ENCODE results near the gene RIT2. TPM values are rescaled to one million over a fixed set of nuclear protein-coding genes. Genes with fewer than 3 reads are reported as not detected.
"Not testable (repeated sequence)": the region's sequence is repeated elsewhere in the genome, so short reads cannot be mapped to it uniquely, and the experiment has no call there.

The RIT2 gene
- total RNA-seq, 1 donor from 2014 or later = 21.8 TPM

DNA sequence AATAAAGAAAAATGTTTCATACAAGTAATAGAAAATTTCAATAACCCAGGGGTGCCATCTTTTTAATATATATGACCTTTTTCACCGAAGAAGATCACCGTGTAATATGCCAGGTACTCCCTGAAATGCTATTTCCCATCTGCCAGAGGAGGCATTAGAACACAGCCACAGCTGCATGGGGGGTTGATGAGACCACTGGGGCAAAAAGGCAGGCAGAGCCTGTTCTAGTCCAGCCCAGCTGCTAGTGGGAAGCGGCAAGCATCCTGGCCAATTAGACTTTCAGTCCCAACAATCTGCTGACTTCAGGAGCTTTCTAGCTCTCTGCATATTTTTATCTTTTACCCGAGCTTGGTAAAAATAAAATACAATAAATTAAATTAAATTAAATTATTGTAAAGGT is 362.6 kb downstream of the RIT2 start:
- DNase-seq = no peak

DNA sequence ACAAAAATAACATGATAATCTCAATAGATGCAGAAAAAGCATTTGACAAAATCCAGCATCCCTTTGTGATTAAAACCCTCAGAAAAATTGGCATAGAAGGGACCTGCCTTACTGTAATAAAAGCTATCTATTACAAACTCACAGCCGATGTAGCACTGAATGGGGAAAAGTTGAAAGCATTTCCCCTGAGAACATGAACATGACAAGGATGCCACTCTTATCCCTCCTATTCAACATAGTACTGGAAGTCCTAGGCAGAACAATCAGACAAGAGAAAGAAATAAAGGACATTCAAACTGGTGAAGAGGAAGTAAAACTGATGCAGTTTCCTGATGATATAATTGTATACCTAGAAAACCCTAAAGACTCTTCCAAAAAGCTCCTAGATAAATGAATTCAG is 368.7 kb downstream of the RIT2 start:
- no peak for DNase-seq

DNA sequence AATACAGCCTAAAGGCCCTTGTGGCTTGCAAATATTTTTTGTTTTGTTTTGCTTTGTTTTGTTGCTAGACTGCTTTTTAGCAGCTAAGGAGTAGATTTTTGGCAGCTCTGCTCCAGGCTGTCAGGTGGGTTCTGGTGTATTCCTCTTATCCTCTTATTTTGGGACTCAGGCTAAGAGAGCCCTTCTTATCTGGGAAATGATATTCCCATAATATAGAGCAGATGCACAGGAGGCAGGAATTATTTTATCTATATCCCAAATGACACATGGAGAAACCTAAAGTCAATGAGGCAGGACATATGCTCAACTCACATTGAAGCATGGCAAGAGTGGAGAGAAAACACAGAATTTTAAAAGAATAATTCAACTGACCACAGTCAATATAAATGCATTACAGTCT is 369.6 kb downstream of the RIT2 start:
- no peak for DNase-seq

DNA sequence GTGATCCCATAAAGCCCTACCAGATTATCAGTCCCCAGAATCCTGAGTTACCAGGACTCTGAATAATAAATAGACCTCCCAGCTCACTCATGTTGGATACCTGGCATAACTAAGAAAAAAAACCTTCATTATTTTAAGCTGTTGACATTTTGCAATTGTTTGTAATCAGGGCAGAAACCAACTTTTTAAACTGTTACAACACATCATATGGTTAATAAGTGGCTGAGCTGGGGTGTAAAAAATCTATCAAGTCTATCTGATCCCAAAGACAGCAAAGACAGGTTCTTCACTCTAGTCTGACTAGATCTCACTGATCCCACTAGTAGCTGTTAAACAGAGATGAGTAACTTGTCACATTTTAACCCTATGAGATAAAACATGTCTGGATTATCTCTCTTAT is 370.3 kb downstream of the RIT2 start:
- DNase-seq = no peak

DNA sequence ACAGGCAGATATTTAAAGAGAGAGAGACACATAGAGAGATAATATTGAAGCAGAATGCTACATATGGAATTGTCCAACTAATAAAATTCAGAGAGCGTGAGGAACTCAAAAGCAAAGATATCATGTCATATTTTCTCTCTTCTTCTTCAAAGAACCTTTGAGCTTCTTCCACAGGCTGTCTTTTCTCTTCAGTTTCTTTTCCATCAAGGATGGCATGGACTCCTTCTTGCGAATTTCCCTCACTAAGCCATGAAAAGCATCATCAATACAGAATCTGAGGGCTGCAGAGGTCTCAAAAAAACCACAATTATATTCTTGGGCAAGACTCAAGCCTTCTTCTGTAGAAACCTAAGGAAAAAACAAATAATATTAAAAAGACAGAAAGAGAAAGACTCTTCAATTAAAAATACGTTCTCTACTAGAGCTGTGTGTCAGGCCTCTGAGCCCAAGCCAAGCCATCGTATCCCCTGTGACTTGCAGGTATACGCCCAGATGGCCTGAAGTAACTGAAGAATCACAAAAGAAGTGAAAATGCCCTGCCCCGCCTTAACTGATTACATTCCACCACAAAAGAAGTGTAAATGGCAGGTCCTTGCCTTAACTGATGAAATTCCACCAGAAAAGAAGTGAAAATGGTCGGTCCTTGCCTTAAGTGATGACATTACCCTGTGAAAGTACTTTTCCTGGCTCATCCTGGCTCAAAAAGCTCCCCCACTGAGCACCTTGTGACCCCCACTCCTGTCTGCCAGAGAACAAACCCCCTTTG is 371.9 kb downstream of the RIT2 start:
- DNase-seq = no peak

DNA sequence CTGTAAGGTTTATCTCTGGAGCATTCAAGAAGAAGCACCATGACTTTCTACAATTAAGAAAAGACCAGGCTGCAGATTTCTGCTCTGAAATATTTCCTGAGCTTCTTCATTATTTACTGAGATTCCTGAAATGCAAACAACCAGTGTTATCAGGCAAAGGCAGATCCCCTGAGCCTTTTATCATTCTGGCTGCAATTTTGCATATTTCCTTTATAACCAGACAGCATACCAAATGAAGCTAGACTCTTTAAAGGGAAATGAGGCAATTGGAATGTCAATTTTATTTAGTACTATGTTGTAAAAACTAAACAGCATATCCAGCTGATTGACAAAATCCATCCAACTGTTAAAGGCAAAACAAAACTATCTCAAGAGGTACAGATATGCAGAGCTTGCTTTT is 372.5 kb downstream of the RIT2 start:
- DNase-seq = no peak

DNA sequence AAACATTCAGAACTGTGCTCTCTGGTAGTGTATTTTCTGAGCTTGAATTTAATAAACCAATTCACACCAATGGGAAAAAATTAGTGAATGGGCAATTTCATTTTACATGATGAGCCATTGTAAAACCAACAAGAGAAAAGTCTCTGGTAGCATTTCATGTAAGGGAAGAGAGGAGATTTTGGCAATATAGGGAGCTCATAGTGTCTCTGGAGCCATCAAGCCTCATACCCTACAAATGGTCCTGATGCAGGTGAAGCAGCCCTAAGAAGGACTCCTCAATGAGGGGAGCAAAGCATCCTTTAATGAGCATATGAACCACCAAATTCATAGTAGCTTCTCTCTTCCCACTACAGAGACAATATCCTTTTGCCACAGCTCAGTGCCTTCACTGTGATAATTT is 373.0 kb downstream of the RIT2 start:
- DNase-seq = no peak

DNA sequence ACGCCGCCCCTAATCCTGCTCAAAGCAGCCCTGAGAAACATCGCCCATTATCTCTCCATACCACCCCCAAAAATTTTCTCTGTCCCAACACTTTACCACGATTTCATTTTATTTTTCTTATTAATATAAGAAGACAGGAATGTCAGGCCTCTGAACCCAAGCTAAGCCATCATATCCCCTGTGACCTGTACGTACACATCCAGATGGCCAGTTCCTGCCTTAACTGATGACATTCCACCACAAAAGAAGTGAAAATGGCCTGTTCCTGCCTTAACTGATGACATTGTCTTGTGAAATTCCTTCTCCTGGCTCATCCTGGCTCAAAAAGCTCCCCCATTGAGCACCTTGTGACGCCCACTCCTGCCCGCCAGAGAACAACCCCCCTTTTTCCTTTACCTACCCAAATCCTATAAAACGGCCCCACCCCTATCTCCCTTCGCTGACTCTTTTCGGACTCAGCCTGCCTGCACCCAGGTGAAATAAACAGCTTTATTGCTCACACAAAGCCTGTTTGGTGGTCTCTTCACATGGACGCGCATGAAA is 373.6 kb downstream of the RIT2 start:
- DNase-seq = not testable (repeated sequence)

DNA sequence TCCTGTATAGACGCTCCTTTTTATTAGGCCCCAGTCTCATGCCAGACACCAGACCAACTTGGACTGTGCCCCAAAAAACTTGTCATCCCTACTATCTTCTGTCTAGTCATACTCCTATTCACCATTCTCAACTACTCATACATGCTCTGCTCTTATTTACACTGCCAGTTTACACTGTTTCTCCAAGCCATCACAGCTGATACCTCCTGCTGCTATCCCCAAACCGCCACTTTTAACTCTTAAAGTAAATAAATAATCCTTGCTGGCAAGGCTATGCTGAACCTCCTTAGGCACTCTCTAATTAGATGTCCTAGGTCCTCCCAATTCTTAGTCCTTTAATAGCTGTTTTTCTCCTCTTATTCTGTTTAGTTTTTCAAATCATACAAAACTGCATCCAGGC is 374.2 kb downstream of the RIT2 start:
- not testable (repeated sequence) for DNase-seq

DNA sequence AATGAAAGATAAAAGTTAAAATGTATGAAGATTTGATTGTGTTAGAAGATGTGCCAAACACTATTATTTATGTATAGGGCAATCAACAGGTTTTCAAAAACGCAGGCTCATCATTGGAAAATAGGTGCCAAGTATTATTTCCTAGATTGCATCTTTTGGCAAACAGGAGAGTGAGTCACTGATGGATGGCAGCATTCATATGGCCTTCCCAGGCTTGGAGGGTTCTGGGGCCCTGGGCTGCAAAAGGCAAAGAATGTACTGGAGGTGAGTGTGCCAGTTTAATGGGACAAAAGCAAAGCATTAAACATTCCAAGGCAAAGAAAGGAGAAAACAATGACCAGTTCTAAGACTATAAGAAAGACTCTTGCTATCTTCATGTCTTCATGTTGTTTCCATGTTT is 379.4 kb downstream of the RIT2 start:
- DNase-seq = no peak

DNA sequence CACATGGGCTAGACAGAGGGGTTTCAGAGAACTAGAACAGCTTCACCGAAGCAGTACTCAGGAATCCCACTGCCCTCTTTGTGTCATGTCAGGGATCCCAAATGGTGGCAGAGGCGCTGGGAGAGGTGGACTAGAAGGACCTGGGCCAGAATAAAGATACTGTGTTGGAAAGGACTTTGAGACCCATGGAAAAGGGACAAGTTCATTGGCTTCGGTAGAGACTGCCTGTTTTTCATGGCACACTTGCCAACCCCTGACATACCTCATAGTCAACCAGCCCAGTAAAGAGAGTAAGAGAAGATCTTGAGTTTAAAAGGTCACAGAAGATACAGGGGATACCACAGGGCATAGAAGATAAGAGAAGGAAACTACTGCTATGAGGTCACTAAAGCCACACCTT is 381.0 kb downstream of the RIT2 start:
- DNase-seq = no peak

DNA sequence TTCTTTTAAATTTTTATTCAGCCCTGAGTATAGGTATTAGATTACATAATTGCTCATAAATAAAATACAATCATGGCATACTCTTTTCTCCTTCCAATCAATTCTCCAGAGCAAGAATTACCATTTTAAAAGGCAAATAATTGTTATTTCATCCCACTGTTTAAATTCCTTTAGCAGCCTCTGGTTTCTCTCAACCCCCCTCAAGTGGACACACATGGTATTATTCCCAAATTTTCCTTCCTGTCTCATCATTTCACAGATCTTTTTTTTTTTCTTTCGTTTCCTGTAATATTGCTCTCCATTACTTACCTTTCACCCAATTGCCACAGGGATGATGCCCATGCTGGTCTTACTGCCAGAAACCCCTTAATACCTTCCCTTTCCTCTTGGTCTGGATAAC is 385.2 kb downstream of the RIT2 start:
- DNase-seq = no peak

DNA sequence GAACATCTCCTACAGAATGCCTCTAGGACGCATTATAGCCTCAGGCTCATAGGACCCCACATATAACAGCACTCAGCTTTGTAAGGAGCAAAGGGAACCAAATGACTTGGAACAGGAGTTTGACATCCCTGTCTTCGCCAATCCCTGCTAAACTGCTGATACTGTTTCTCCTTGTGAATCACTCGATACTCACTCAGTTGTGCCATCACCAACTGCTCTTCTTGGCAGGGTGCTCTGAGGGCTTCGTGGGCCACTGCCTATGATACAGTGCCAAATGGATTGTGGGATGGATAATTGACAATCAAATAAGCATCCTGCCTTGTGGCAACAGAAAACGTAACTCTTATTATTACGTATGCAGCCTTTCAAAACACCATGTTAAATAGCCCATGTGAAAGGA is 396.3 kb downstream of the RIT2 start:
- no peak for DNase-seq

DNA sequence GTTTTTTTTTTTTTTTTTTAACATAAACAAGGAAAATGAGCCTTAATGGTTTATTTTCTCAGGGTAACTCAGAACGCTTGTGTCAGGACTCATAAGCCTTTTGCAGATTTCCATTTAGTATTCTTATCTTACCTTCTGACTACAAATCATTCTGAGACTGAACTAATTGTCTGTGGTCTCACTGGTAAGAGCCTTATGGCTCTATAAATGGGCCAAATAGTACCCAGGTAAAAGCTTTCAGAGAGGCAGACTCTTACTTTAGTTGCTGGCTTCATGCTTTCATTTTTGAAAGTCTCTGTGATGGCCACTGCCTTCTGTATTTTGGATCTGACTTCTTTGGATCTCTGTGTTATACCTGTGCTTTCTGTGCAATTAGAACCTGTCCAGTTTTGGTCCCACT is 403.4 kb downstream of the RIT2 start:
- DNase-seq = no peak

DNA sequence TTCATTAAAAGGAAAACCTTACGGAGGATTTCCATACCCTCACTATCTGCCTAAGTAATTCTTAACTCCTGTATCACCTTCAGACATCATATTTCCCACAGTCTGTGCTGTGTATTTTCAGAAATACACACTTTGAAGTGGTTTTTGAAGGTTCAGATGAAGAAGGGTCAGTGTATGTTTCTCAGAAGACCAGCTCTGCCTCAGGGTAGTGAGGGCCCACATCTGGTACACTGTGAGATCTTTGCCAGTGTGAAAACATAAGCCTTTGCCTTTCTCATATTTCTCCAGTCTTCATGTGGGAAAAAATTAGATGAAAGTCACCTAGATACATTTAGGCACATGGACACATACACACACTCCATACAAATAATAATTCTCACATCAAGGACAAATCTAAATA is 408.4 kb downstream of the RIT2 start:
- no peak for DNase-seq

DNA sequence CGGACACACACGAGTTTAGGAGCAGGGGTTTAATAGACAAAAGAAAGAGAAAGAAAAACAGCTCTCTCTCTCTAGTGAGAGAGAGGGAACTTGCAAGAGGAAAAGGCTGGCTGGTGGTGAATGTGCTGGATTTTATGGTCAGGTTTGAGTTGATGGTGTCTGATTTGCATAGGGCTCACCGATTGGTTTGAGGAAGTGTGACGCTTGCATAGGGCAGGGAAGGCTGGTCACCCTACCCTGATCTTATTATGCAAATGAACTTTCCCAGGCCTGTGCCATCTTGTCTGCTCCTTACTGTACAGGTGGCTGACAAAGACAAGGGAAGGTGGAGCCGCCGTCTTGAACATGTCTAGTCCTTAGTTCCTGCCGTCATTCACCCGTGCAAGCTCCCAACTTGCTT is 408.9 kb downstream of the RIT2 start:
- no peak for DNase-seq

DNA sequence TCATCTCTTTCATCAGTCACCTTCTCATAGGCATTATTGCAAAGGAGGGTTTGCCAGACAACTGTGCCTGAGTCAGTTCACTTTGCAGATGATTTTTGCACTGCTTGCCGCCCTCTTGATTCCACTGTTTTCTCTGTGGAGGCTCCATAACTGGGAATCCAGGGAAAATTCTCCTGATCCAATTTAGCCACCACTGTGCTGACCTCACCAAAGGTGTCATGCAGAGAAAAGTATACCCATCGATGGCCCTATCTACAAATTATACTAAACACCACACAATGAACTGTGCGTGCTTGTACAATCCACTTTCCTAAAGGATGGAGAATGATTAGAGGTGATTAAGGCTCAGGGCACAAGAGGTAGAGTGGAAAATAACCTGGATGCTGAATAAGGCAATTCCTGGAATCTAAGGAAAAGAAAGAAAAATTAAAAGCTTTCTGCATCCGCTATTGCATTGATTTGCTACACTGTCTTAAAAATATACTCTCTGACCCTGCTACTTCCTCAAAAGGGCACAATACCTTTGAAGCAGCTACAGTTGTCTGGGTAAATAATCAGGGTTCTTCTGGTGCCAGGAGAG is 409.4 kb downstream of the RIT2 start:
- no peak for DNase-seq

Other genes starting within 250 kb of the RIT2 start
- gene SYT4, start 161.8 kb upstream of the RIT2 start, total RNA-seq = 499 TPM